PC-3 (cell line): ENCODE measurements around the gene MRPL1. TPM values are rescaled to one million over a fixed set of nuclear protein-coding genes. Genes with fewer than 3 reads are reported as not detected.

Source experiments
- ATAC-seq: fragments of 200-7000 bp; cut with Tn5 transposase; 2 replicates; pipeline ENCODE4 v1.9.1; 2020; ENCODE audit warnings: mild to moderate bottlenecking, moderate library complexity
- BruUV-seq: library from RNA; stranded (reverse); fragments of 400-500 nt; replicated peaks from 2 replicates; lab custom pipeline; 2021; lab: Mats Ljungman, UMichigan
- CTCF ChIA-PET: fragments of 300-600 bp; sonication (Branson Sonifier 250); formaldehyde crosslinking; loops from one replicate; lab custom pipeline; 2022; ENCODE audit warnings: antibody characterized with exemption; lab: Charles Lee
- POLR2A ChIA-PET: fragments of 300-600 bp; sonication (Branson Sonifier 250); formaldehyde crosslinking; loops from one replicate; lab custom pipeline; 2022; ENCODE audit warnings: antibody characterized with exemption; ENCODE audit not compliant: unreplicated experiment; lab: Charles Lee
- DNase-seq: peaks from one replicate; pipeline ENCODE4 v3.0.0-alpha.2; 2015
- H2AFZ ChIP-seq: fragments of 300-600 bp; sonication (generic); 2 replicates; pipeline ENCODE4 v1.6.0; 2016; ENCODE audit warnings: antibody characterized with exemption, low read length
- H3F3A ChIP-seq: fragments of 300-600 bp; sonication (generic); one replicate; pipeline ENCODE4 v1.6.0; 2017; ENCODE audit warnings: antibody characterized with exemption, low read length, control low read depth, mild to moderate bottlenecking; ENCODE audit not compliant: unreplicated experiment
- H3K27ac ChIP-seq: fragments of 300-600 bp; sonication (generic); 2 replicates; pipeline ENCODE4 v1.5.1; 2016; ENCODE audit warnings: mild to moderate bottlenecking, low read length
- H3K27me3 ChIP-seq: fragments of 300-600 bp; sonication (generic); 2 replicates; pipeline ENCODE4 v1.6.1; 2016; ENCODE audit warnings: low read length, mixed read lengths
- H3K36me3 ChIP-seq: fragments of 300-600 bp; sonication (generic); 2 replicates; pipeline ENCODE4 v1.6.1; 2016; ENCODE audit warnings: low read depth, mixed run types, low read length, mixed read lengths
- H3K4me1 ChIP-seq: fragments of 300-600 bp; sonication (generic); 2 replicates; pipeline ENCODE4 v1.5.1; 2016; ENCODE audit warnings: low read length; ENCODE audit not compliant: insufficient read depth
- H3K4me2 ChIP-seq: fragments of 300-600 bp; sonication (generic); 2 replicates; pipeline ENCODE4 v1.6.0; 2016; ENCODE audit warnings: low read length
- H3K4me3 ChIP-seq: fragments of 300-600 bp; sonication (generic); 2 replicates; pipeline ENCODE4 v1.5.1; 2016; ENCODE audit warnings: mild to moderate bottlenecking, low read length, mixed read lengths
- H3K79me2 ChIP-seq: fragments of 300-600 bp; sonication (generic); 2 replicates; pipeline ENCODE4 v1.6.1; 2017; ENCODE audit warnings: low read length, mixed read lengths
- H3K9ac ChIP-seq: fragments of 300-600 bp; sonication (generic); 2 replicates; pipeline ENCODE4 v1.6.0; 2016; ENCODE audit warnings: mild to moderate bottlenecking, low read length
- H3K9me2 ChIP-seq: fragments of 300-600 bp; sonication (generic); replicated peaks from 2 replicates; pipeline ENCODE4 v1.6.1; 2016; ENCODE audit warnings: mixed run types, low read length, mixed read lengths
- H3K9me3 ChIP-seq: fragments of 300-600 bp; sonication (generic); 2 replicates; pipeline ENCODE4 v1.6.1; 2016; ENCODE audit warnings: low read length, mixed read lengths
- H4K20me1 ChIP-seq: fragments of 300-600 bp; sonication (generic); 2 replicates; pipeline ENCODE4 v1.6.1; 2016; ENCODE audit warnings: low read length, mixed read lengths
- CTCF ChIP-seq: fragments of 300-600 bp; sonication (generic); conservative IDR thresholded peaks from 2 replicates; pipeline ENCODE4 v1.5.1; 2017; ENCODE audit warnings: antibody characterized with exemption, low read depth, mild to moderate bottlenecking, low read length
- EZH2 ChIP-seq: fragments of 300-600 bp; sonication (generic); IDR thresholded peaks from one replicate; pipeline ENCODE4 v1.6.1; 2017; ENCODE audit warnings: antibody characterized with exemption, mild to moderate bottlenecking, low read length; ENCODE audit not compliant: unreplicated experiment
- EZH2phosphoT487 ChIP-seq: fragments of 300-600 bp; sonication (generic); IDR thresholded peaks from 2 replicates; pipeline ENCODE4 v1.6.1; 2018; ENCODE audit warnings: mild to moderate bottlenecking, antibody characterized with exemption, low read length, borderline replicate concordance
- intact Hi-C: fragments of 100-400 bp; cut with micrococcal nuclease; formaldehyde crosslinking; loops from 2 replicates; pipeline ENCODE4 v1.9.0; 2023
- total RNA-seq: library from RNA; depleted of rRNA; stranded (reverse); fragments of >200 nt; gene quantifications from 2 replicates; pipeline ENCODE4 v1.2.3, GENCODE V29; 2014

Gene MRPL1
- total RNA-seq, 1 experiment from 2014 or later, result 23.0 TPM

GRCh38 chr4:77845400-77845799, 17.2 kb upstream of the MRPL1 start:
- Histone ChIP-seq H3K4me3 (no peak overlapping the region), H3K9me2 (no peaks in the 10 kb centered on the region), H3K9ac (no peak overlapping the region), H3K36me3 (no peaks in the 10 kb centered on the region), H3K27ac (no peak overlapping the region), H3K4me1 (no peaks in the 10 kb centered on the region), H3K4me2 (no peak overlapping the region), H3F3A (no peaks in the 10 kb centered on the region), H3K79me2 (no peaks in the 10 kb centered on the region), H4K20me1 (no peaks in the 10 kb centered on the region), H2AFZ (no peak overlapping the region), H3K27me3 (no peaks in the 10 kb centered on the region), H3K9me3 (no peaks in the 10 kb centered on the region)
- POLR2A ChIA-PET, result no interaction called here
- BruUV-seq, result no TSS peak
- DNase-seq (no peak), ATAC-seq (no peak)
- TF ChIP-seq EZH2, result no peak
- no peak for TF ChIP-seq CTCF
- TF ChIP-seq EZH2phosphoT487, result no peak
- intact Hi-C loops, result no loop called here
- CTCF ChIA-PET, result no interaction called here

DNA sequence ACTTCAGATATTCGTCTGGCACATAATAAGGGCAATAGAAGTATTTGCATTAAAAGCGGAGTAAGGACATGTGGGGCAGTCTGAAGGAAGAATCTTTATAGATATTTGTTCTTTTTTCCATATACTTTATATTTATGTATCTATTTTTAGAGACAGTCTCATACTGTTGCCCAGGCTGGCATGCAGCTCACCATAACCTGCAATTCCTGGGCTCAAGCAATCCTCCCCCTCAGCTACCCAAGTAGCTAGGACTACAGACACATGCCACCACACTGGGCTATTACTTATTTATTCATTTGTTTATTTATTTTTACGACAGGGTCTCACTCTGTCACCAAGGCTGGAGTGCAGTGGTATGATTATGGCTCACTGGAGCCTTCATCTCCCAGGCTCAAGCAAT, 16.7 kb upstream of the MRPL1 start:
- Histone ChIP-seq H2AFZ (no peak overlapping the region), H3K9me2 (no peaks in the 10 kb centered on the region), H3K4me3 (no peak overlapping the region), H3K9ac (no peak overlapping the region), H3K4me1 (no peaks in the 10 kb centered on the region), H4K20me1 (no peaks in the 10 kb centered on the region), H3K27me3 (no peaks in the 10 kb centered on the region), H3K4me2 (no peak overlapping the region), H3K27ac (no peak overlapping the region), H3K36me3 (no peaks in the 10 kb centered on the region), H3K79me2 (no peaks in the 10 kb centered on the region), H3F3A (no peaks in the 10 kb centered on the region), H3K9me3 (no peaks in the 10 kb centered on the region)
- DNase-seq (no peak), ATAC-seq (no peak)
- intact Hi-C loops, result no loop called here
- CTCF ChIA-PET, result no interaction called here
- BruUV-seq, result no TSS peak
- TF ChIP-seq EZH2phosphoT487 (no peak), CTCF (no peak), EZH2 (no peak)
- POLR2A ChIA-PET, result no interaction called here

GRCh38 chr4:77848508-77848907, 14.1 kb upstream of the MRPL1 start:
- Histone ChIP-seq H3K27ac (no peak overlapping the region), H3K79me2 (no peaks in the 10 kb centered on the region), H3K9ac (no peak overlapping the region), H3F3A (no peaks in the 10 kb centered on the region), H3K9me3 (no peaks in the 10 kb centered on the region), H4K20me1 (no peaks in the 10 kb centered on the region), H3K4me2 (no peak overlapping the region), H3K27me3 (no peaks in the 10 kb centered on the region), H3K4me1 (no peaks in the 10 kb centered on the region), H3K4me3 (no peak overlapping the region), H3K9me2 (no peaks in the 10 kb centered on the region), H2AFZ (no peak overlapping the region), H3K36me3 (no peaks in the 10 kb centered on the region)
- DNase-seq (no peak), ATAC-seq (no peak)
- TF ChIP-seq CTCF, result no peak
- no peak for TF ChIP-seq EZH2phosphoT487
- TF ChIP-seq EZH2, result no peak
- no TSS peak for BruUV-seq
- intact Hi-C loops, result no loop called here
- CTCF ChIA-PET, result no interaction called here
- POLR2A ChIA-PET, result interaction anchor here (0.6 kb wide), 2 partner anchors 48 to 57 kb away, joined by 4 read pairs; no protein-coding TSS in a partner anchor
